ENCODE results near the gene CHID1.

DNA sequence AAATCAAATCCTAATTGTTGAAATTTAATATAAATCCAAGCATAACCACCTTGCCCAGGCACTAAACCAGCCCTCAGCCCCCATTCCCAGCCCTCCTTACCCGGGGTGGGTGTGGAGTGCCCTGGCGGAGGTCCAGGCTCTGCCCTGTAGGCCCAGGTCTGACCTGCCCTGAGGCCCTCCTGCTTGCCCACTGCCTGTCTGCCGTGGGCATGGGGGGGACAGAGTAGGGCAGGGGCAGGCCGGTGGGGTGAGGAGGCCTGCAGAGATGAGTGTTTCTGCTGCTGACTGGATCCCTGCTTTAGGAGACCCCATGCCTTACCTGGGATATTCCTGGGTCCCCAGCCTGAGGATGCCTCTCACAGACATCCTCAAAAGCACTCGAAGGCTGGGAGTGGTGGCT, 3.6 kb upstream of the CHID1 start:
- TF ChIP-seq HDAC6 (IDR thresholded peaks at IDR 0.05; ENCODE audit: low read depth, low read length) (no peak), POLR2A (IDR thresholded peaks at IDR 0.05; ENCODE audit: control extremely low read depth in 1 of 2, low read depth in 2 of 2, low read length in 2 of 2) (no peak), BACH1 (IDR thresholded peaks at IDR 0.05; ENCODE audit: low read length) (no peak), RFX5 (IDR thresholded peaks at IDR 0.05; ENCODE audit: borderline replicate concordance, low read depth, low read length) (no peak), TCF12 (IDR thresholded peaks at IDR 0.05; ENCODE audit: low read depth, low read length) (no peak), CBX8 (IDR thresholded peaks at IDR 0.05; ENCODE audit: borderline replicate concordance, low read depth, low read length) (no peak)
- TF ChIP-seq, protein P1, sequence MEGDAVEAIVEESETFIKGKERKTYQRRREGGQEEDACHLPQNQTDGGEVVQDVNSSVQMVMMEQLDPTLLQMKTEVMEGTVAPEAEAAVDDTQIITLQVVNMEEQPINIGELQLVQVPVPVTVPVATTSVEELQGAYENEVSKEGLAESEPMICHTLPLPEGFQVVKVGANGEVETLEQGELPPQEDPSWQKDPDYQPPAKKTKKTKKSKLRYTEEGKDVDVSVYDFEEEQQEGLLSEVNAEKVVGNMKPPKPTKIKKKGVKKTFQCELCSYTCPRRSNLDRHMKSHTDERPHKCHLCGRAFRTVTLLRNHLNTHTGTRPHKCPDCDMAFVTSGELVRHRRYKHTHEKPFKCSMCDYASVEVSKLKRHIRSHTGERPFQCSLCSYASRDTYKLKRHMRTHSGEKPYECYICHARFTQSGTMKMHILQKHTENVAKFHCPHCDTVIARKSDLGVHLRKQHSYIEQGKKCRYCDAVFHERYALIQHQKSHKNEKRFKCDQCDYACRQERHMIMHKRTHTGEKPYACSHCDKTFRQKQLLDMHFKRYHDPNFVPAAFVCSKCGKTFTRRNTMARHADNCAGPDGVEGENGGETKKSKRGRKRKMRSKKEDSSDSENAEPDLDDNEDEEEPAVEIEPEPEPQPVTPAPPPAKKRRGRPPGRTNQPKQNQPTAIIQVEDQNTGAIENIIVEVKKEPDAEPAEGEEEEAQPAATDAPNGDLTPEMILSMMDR (IDR thresholded peaks at IDR 0.05; ENCODE audit: control extremely low read depth in 1 of 3, insufficient read depth in 1 of 3, low read depth in 1 of 3, low read length in 3 of 3), result no peak
